ENCODE measurements around the gene GADD45G.

GADD45G gene

GRCh38 chr9:89594811-89595550 lies 9.8 kb upstream of the GADD45G start:
- TF ChIP-seq, protein P1, sequence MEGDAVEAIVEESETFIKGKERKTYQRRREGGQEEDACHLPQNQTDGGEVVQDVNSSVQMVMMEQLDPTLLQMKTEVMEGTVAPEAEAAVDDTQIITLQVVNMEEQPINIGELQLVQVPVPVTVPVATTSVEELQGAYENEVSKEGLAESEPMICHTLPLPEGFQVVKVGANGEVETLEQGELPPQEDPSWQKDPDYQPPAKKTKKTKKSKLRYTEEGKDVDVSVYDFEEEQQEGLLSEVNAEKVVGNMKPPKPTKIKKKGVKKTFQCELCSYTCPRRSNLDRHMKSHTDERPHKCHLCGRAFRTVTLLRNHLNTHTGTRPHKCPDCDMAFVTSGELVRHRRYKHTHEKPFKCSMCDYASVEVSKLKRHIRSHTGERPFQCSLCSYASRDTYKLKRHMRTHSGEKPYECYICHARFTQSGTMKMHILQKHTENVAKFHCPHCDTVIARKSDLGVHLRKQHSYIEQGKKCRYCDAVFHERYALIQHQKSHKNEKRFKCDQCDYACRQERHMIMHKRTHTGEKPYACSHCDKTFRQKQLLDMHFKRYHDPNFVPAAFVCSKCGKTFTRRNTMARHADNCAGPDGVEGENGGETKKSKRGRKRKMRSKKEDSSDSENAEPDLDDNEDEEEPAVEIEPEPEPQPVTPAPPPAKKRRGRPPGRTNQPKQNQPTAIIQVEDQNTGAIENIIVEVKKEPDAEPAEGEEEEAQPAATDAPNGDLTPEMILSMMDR (IDR thresholded peaks at IDR 0.05; ENCODE audit: insufficient read depth, low read length, poor library complexity, severe bottlenecking) = no peak
- H3K4me3 ChIP-seq (replicated peaks; ENCODE audit: low read depth, low read length) = no peak overlapping the region
- no peak for DNase-seq (ENCODE audit: extremely low read depth, insufficient read length)
- no peaks in the 10 kb centered on the region for H3K36me3 ChIP-seq (ENCODE audit: control insufficient read depth, insufficient read depth, low read length)
- peaks cover 3% of the 10 kb centered on the region for H3K27me3 ChIP-seq (replicated peaks; ENCODE audit: control insufficient read depth, insufficient read depth, low read length)

DNA sequence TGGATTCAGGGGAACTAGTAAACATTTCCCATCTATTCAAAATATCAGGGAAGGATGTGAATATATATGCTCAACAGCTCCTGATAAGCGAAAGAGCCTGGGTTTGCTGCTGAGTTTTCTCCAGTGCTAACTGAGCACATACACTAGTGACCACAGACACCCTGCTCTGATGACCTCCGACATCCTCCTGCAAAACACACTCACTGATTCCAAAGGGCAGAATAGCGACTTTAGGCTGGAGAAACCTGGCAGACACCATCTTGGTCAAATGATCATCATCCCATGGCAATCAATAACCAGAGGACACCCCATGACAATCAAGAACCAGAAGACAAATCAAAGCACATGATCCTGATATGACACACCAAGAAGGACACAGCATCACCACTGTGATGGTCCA lies 9.2 kb upstream of the GADD45G start:
- Histone ChIP-seq H3K27me3 (replicated peaks; ENCODE audit: control insufficient read depth, insufficient read depth, low read length) (peaks cover 3% of the 10 kb centered on the region), H3K36me3 (ENCODE audit: control insufficient read depth, insufficient read depth, low read length) (no peaks in the 10 kb centered on the region), H3K4me3 (replicated peaks; ENCODE audit: low read depth, low read length) (no peak overlapping the region)
- TF ChIP-seq, protein P1 (IDR thresholded peaks at IDR 0.05; ENCODE audit: insufficient read depth, low read length, poor library complexity, severe bottlenecking) = no peak
- no peak for DNase-seq (ENCODE audit: extremely low read depth, insufficient read length)

DNA sequence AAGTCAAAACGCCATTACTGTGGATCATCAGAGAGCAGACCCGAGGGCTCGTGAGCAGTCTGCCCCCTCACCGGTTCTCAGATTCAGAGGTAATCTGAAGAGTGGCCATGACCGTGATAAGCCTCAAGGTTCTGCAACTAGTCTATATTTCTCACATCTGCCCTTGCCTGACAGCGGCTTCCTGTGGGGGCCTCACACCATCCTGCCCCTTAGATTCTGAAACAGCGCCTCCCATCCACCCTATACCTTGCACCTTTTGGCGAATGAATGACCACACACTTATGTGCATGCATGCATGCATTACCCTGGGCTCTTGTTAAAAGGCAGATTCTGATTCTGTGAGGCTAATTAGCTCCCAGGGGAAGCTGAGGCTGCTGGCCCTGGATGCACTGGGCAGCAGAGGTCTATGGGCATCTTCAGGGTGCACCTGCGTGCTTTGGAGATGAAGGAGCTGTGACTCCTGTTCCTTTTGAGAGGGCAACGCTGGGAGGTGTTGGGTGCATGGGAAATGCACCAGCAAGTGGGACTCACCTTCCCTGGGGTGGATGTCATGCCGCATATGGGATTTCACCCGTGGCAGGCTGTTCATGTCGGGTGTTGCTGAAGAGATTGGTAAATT lies 7.8 kb upstream of the GADD45G start:
- no peak for DNase-seq (ENCODE audit: extremely low read depth, insufficient read length)
- H3K27me3 ChIP-seq (replicated peaks; ENCODE audit: control insufficient read depth, insufficient read depth, low read length) = peaks cover 3% of the 10 kb centered on the region
- H3K36me3 ChIP-seq (ENCODE audit: control insufficient read depth, insufficient read depth, low read length) = no peaks in the 10 kb centered on the region
- no peak overlapping the region for H3K4me3 ChIP-seq (replicated peaks; ENCODE audit: low read depth, low read length)
- TF ChIP-seq, protein P1 (IDR thresholded peaks at IDR 0.05; ENCODE audit: insufficient read depth, low read length, poor library complexity, severe bottlenecking) = no peak

DNA sequence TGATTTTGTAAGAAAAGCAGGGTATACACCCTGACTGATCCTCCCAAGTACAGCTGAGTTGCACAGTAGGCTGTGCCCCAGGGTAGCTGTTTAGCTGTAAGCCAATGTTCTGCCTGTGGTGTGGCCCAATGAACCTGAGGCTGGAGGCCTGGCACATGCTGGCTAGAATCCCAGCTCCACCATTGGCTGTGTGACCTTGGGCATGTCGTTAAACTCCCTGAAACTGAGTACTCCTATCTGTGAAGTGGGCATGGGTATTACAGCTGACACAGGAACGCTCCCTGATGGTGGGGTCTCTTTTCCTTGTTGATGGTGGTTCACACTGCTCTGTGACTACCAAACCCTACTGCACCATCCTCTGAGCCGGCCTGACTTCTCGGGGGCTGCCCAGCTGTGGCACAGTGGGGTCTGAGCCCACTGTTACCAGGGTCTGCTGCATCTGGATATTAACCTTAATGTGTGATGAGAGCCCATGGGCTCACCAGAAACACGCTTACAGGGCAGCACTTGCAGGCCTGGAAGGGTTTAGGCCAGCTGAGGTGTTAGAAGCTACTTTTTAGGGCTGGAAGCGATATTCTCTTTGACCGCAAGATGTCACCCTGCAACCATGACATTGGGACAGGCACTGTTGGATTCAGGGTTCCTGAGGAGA lies 7.0 kb upstream of the GADD45G start:
- Histone ChIP-seq H3K27me3 (replicated peaks; ENCODE audit: control insufficient read depth, insufficient read depth, low read length) (peaks cover 3% of the 10 kb centered on the region), H3K36me3 (ENCODE audit: control insufficient read depth, insufficient read depth, low read length) (no peaks in the 10 kb centered on the region), H3K4me3 (replicated peaks; ENCODE audit: low read depth, low read length) (no peak overlapping the region)
- TF ChIP-seq, protein P1 (IDR thresholded peaks at IDR 0.05; ENCODE audit: insufficient read depth, low read length, poor library complexity, severe bottlenecking) = peak; percentile 83
- peak; percentile 5 for DNase-seq (ENCODE audit: extremely low read depth, insufficient read length)

DNA sequence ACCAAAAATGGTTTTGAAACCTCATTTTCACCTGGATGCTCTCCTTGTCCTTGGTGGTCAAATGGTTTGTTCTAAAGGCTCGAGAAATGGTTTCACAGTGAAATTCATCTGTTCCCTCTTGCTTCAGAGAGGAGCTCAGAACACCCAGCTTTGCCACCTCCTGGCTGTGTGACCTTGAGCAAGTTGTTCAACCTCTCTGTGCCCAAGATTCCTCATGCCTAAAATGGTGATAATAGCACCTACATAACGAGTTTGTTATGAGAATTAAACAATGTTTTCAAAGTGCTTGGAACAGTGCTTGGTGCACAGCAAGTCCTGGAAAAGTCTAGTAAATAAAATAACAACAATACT lies 6.5 kb upstream of the GADD45G start:
- Histone ChIP-seq H3K36me3 (ENCODE audit: control insufficient read depth, insufficient read depth, low read length) (no peaks in the 10 kb centered on the region), H3K4me3 (replicated peaks; ENCODE audit: low read depth, low read length) (no peak overlapping the region), H3K27me3 (replicated peaks; ENCODE audit: control insufficient read depth, insufficient read depth, low read length) (peaks cover 3% of the 10 kb centered on the region)
- DNase-seq (ENCODE audit: extremely low read depth, insufficient read length) = no peak
- TF ChIP-seq, protein P1 (IDR thresholded peaks at IDR 0.05; ENCODE audit: insufficient read depth, low read length, poor library complexity, severe bottlenecking) = no peak
